HepG2 (cell line): ENCODE measurements around the gene INF2. TPM values are rescaled to one million over a fixed set of nuclear protein-coding genes. Genes with fewer than 3 reads are reported as not detected.

ENCODE experiments used
- ARNTL ChIP-seq: sonication (generic); formaldehyde crosslinking; IDR thresholded peaks from 2 replicates; pipeline ENCODE4 v1.4.0; 2020; ENCODE audit warnings: mild to moderate bottlenecking, missing genetic modification reagents
- ASH2L ChIP-seq: fragments of 300-600, 200-600 bp; sonication (generic); IDR thresholded peaks from 2 replicates; pipeline ENCODE4 v1.7.0; 2017; ENCODE audit warnings: low read depth, mild to moderate bottlenecking, moderate library complexity, mixed read lengths, low read length; ENCODE audit not compliant: insufficient read length
- ATF5 ChIP-seq: sonication (generic); formaldehyde crosslinking; IDR thresholded peaks from 2 replicates; pipeline ENCODE4 v1.4.0; 2020; ENCODE audit warnings: mild to moderate bottlenecking, low read depth, missing genetic modification reagents
- CCDC6 ChIP-seq: sonication (generic); formaldehyde crosslinking; IDR thresholded peaks from 2 replicates; pipeline ENCODE4 v1.8.1; 2022; ENCODE audit warnings: mild to moderate bottlenecking, missing genetic modification reagents, moderate library complexity
- ELF3 ChIP-seq: IDR thresholded peaks from 2 replicates; pipeline ENCODE4 v1.6.1; 2016; ENCODE audit warnings: missing genetic modification reagents, missing compliant biosample characterization
- KLF9 ChIP-seq: IDR thresholded peaks from 2 replicates; pipeline ENCODE4 v1.6.1; 2016; ENCODE audit warnings: low read depth
- KMT2B ChIP-seq: IDR thresholded peaks from 2 replicates; pipeline ENCODE4 v1.6.1; 2016; ENCODE audit warnings: missing genetic modification reagents, missing compliant biosample characterization
- MAFF ChIP-seq: IDR thresholded peaks from 2 replicates; pipeline ENCODE4 v1.6.1; 2011; ENCODE audit warnings: low read depth, low read length, improper control_type of control experiment
- MNT ChIP-seq: fragments of 450-650 bp; IDR thresholded peaks from 2 replicates; pipeline ENCODE4 v1.6.1; 2016
- NCOA1 ChIP-seq: sonication (generic); formaldehyde crosslinking; IDR thresholded peaks from 2 replicates; pipeline ENCODE4 v1.9.0; 2021; ENCODE audit warnings: missing genetic modification reagents
- SPEN ChIP-seq: sonication (generic); formaldehyde crosslinking; IDR thresholded peaks from 2 replicates; pipeline ENCODE4 v1.5.1; 2020; ENCODE audit warnings: low read depth, mild to moderate bottlenecking, missing genetic modification reagents
- TAF1 ChIP-seq: sonication (generic); formaldehyde crosslinking; IDR thresholded peaks from 2 replicates; pipeline ENCODE4 v1.4.0; 2020; ENCODE audit warnings: missing genetic modification reagents
- U2AF1 ChIP-seq: fragments of 200-400 bp; formaldehyde crosslinking; optimal IDR thresholded peaks from 2 replicates; pipeline ENCODE3; 2017; ENCODE audit warnings: mild to moderate bottlenecking, low read depth, low read length
- ZNF331 ChIP-seq: sonication (generic); formaldehyde crosslinking; IDR thresholded peaks from 2 replicates; pipeline ENCODE4 v1.4.0; 2020; ENCODE audit warnings: missing genetic modification reagents
- ZNF674 ChIP-seq: sonication (generic); formaldehyde crosslinking; IDR thresholded peaks from 2 replicates; pipeline ENCODE4 v1.5.0; 2020; ENCODE audit warnings: low read depth, mild to moderate bottlenecking, missing genetic modification reagents
- polyA plus RNA-seq, 8 experiments: library from polyadenylated mRNA; depleted of rRNA in 3 of 8; stranded (reverse) in 7 of 8; unstranded in 1 of 8; fragments of >200 nt; fragmentation: Illumina TruSeq in 4 of 8; extraction: Trizol in 4 of 8; gene quantifications; 2 replicates each; pipeline versions ENCODE4 v1.2.1 to v1.2.3, GENCODE V29; 2011 to 2016; ENCODE audit warnings: low read depth in 4 of 8, missing spikeins in 1 of 8, mixed read lengths in 1 of 8; ENCODE audit not compliant: insufficient read depth in 1 of 8
- total RNA-seq, 5 experiments: library from RNA; depleted of rRNA; stranded (reverse); fragments of >200 nt; fragmentation: Illumina TruSeq; extraction: Trizol; gene quantifications; 2 replicates each; pipeline ENCODE4 v1.2.3, GENCODE V29; 2016; ENCODE audit warnings: low read depth in 1 of 5
- TF ChIP-seq, protein P1 (sequence below): sonication (generic); formaldehyde crosslinking; IDR thresholded peaks from 2 replicates; pipeline ENCODE4 v1.4.0; 2020; ENCODE audit warnings: missing genetic modification reagents
- TF ChIP-seq, protein P2 (sequence below): sonication (generic); formaldehyde crosslinking; IDR thresholded peaks from 2 replicates; pipeline ENCODE4 v1.4.0; 2020; ENCODE audit warnings: low read depth, missing genetic modification reagents
- TF ChIP-seq, protein P3 (sequence below): IDR thresholded peaks from 2 replicates; pipeline ENCODE4 v1.6.1; 2018; ENCODE audit warnings: missing genetic modification reagents, mild to moderate bottlenecking, missing compliant biosample characterization

The INF2 gene
- total and polyA plus RNA-seq, 2 of the 13 experiments (the other 11 are each of a cell fraction or from before 2014, with no cell fraction given): 16.4 to 26.4 TPM

DNA sequence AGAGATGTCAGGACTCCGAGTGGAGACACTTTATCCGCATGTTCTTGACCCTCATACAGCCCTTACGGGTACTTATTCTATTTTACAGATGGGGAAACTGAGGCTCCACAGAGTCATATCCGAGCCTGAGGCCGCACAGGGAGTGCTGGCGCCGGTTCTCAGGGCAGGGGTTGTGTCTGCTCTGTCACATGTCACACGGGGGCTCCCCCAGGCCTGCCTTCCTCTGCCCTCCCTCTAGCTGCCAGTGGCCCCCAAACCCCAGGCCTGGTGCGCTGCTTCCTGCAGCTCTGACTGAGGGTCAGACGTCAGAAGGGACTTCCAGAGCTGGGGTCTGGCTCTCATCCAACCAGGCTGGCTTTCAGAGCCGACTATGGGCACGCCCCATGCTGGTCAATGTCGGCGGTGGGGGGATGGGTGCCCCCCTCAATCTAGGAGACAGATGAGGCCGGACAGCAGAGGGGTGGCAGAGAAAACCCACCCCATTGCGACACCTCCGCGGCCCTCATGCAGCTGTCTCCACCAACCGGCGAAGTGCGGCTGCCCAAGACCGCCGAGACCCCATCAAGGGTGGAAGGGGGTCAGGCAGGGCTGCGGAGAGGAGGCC, 811 bp upstream of the INF2 start (continued):
- TF ChIP-seq, protein P1, sequence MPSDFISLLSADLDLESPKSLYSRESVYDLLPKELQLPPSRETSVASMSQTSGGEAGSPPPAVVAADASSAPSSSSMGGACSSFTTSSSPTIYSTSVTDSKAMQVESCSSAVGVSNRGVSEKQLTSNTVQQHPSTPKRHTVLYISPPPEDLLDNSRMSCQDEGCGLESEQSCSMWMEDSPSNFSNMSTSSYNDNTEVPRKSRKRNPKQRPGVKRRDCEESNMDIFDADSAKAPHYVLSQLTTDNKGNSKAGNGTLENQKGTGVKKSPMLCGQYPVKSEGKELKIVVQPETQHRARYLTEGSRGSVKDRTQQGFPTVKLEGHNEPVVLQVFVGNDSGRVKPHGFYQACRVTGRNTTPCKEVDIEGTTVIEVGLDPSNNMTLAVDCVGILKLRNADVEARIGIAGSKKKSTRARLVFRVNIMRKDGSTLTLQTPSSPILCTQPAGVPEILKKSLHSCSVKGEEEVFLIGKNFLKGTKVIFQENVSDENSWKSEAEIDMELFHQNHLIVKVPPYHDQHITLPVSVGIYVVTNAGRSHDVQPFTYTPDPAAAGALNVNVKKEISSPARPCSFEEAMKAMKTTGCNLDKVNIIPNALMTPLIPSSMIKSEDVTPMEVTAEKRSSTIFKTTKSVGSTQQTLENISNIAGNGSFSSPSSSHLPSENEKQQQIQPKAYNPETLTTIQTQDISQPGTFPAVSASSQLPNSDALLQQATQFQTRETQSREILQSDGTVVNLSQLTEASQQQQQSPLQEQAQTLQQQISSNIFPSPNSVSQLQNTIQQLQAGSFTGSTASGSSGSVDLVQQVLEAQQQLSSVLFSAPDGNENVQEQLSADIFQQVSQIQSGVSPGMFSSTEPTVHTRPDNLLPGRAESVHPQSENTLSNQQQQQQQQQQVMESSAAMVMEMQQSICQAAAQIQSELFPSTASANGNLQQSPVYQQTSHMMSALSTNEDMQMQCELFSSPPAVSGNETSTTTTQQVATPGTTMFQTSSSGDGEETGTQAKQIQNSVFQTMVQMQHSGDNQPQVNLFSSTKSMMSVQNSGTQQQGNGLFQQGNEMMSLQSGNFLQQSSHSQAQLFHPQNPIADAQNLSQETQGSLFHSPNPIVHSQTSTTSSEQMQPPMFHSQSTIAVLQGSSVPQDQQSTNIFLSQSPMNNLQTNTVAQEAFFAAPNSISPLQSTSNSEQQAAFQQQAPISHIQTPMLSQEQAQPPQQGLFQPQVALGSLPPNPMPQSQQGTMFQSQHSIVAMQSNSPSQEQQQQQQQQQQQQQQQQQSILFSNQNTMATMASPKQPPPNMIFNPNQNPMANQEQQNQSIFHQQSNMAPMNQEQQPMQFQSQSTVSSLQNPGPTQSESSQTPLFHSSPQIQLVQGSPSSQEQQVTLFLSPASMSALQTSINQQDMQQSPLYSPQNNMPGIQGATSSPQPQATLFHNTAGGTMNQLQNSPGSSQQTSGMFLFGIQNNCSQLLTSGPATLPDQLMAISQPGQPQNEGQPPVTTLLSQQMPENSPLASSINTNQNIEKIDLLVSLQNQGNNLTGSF (CRISPR knock-in tag): no peak
- TF ChIP-seq, protein P2, sequence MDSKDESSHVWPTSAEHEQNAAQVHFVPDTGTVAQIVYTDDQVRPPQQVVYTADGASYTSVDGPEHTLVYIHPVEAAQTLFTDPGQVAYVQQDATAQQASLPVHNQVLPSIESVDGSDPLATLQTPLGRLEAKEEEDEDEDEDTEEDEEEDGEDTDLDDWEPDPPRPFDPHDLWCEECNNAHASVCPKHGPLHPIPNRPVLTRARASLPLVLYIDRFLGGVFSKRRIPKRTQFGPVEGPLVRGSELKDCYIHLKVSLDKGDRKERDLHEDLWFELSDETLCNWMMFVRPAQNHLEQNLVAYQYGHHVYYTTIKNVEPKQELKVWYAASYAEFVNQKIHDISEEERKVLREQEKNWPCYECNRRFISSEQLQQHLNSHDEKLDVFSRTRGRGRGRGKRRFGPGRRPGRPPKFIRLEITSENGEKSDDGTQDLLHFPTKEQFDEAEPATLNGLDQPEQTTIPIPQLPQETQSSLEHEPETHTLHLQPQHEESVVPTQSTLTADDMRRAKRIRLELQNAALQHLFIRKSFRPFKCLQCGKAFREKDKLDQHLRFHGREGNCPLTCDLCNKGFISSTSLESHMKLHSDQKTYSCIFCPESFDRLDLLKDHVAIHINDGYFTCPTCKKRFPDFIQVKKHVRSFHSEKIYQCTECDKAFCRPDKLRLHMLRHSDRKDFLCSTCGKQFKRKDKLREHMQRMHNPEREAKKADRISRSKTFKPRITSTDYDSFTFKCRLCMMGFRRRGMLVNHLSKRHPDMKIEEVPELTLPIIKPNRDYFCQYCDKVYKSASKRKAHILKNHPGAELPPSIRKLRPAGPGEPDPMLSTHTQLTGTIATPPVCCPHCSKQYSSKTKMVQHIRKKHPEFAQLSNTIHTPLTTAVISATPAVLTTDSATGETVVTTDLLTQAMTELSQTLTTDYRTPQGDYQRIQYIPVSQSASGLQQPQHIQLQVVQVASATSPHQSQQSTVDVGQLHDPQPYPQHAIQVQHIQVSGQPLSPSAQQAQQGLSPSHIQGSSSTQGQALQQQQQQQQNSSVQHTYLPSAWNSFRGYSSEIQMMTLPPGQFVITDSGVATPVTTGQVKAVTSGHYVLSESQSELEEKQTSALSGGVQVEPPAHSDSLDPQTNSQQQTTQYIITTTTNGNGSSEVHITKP (CRISPR knock-in tag): no peak
- TF ChIP-seq NCOA1: peak; percentile 74
- peak; percentile 9; the same call in 1 of the 2 replicates for TF ChIP-seq SPEN
- TF ChIP-seq, protein P3, sequence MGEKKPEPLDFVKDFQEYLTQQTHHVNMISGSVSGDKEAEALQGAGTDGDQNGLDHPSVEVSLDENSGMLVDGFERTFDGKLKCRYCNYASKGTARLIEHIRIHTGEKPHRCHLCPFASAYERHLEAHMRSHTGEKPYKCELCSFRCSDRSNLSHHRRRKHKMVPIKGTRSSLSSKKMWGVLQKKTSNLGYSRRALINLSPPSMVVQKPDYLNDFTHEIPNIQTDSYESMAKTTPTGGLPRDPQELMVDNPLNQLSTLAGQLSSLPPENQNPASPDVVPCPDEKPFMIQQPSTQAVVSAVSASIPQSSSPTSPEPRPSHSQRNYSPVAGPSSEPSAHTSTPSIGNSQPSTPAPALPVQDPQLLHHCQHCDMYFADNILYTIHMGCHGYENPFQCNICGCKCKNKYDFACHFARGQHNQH: no peak
- TF ChIP-seq ASH2L: no peak
- TF ChIP-seq ATF5 (CRISPR knock-in tag): peak; percentile 89
- no peak for TF ChIP-seq MAFF
- no peak for TF ChIP-seq ZNF331 (CRISPR knock-in tag)
- no peak for TF ChIP-seq U2AF1
- TF ChIP-seq KMT2B (CRISPR knock-in tag): no peak
- TF ChIP-seq MNT: no peak
- no peak for TF ChIP-seq CCDC6 (CRISPR knock-in tag)
- TF ChIP-seq KLF9: no peak
- TF ChIP-seq ARNTL (CRISPR knock-in tag): no peak
- TF ChIP-seq TAF1: peak; percentile 14; the same call in 1 of the 2 replicates
- no peak for TF ChIP-seq ELF3 (CRISPR knock-in tag)
- no peak for TF ChIP-seq ZNF674 (CRISPR knock-in tag)
